HG02642 (cell line): ENCODE measurements around the gene ANTXR2.

Experiments
- ATAC-seq: cut with Tn5 transposase; IDR thresholded peaks from one replicate; pipeline ENCODE4 v1.9.1; 2021; ENCODE audit warnings: mild to moderate bottlenecking; ENCODE audit not compliant: unreplicated experiment, poor library complexity

The ANTXR2 gene

DNA sequence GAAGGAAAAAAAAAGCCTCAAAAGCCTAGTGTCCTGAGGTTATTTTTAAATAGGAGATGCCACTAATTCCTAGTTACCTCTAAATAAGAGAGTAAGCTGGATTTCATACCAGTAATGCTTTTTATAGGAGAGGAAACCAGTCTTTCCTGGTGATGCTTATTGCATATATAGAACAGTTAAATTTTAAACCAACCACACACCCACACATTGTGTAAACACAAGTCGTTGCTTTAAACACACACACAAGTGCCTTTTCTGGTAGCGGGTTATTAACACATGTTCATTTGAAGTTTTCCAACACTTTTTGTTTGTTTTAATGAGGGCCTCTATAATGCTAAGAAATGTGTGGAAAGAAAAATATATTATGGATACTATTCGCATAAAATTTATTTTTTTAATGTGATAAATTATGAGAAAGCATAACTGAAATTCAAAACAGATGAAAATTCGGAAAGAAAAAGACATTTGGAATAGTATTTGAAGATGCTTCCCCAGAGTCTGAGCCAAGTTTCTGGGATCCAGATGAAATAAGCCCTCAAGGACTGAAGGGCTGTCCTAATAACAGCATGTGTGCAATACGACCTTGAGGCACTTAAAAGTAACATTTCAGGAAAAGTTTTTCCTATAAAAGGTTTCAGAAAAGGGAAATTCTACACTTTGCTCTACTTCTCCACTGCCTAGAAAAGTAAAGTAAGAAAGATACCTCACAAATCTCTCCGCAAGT lies 2.0 kb downstream of the ANTXR2 start:
- no peak for ATAC-seq

DNA sequence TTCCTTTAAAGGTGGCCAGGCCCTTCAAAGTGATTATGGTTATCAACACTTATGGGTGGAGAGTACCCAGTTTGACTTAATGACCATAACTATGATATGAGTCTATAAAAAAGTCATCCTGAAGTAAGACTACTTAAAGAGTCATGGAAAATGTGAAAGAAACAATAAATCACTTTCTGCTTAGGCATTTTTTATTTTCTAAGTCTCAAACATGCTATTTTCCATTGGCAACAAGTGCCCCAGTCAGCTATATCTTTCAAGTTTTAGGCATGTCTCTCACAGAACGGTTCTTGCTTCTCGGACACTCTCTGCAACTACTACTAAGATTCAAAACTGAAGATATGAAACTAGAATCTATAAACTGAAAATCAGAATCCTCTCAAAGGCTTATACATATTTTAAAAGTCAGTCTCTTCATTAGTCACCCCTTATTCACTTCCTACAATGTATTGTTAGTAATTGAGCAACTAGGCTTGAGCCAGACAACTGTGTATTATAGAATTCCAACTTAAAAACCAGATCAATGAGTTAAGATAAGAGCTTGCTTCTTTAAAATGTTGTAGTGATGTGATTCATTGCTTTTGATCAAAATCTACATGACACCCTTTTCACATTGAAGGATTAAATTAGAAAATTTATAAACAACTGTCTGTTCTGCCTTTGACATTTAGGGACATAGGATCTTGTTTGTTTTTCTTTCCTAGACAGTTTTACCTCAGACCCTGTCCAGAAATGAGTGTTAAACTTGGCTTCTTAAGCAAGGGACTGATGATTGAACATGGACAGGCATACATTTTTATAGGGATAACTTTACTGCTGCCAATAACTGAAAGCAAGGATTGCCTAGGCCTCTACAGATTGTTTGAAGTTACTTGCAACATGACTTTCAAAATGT lies 2.9 kb downstream of the ANTXR2 start:
- ATAC-seq = no peak

DNA sequence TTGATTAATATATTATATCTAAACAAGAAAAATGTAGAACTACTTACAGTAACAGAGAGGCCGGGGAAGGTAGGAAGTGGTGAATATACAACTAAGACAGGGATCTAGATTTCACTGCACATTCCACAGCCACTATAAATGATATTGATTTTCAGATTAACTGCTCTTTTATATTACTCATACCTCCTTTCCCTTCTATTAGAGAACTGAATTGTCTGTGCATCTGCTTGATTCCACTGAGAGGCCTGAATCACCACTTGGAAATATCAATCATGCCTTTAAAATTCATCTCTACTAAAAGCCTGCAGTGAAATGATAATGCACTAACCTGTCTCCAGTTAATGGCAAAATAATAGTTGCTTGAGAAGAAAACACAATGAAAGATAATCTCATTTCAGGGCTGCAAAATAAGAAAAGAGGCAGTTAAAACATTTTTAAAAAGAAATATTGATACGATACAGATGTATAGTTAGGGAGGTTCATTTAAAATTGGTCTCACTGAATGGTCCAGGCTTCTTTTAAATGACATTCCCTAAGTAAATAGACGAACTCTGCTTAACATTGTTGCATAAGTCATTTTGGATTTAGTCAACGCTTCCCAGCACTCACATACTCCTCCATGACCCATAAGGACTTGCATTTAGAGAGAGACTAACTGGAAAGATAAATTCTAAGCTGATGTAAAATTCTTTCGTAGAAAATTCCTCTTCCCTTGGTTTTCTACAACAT lies 3.8 kb downstream of the ANTXR2 start:
- ATAC-seq = no peak

GRCh38 chr4:80065601-80066000 lies 7.4 kb downstream of the ANTXR2 start:
- ATAC-seq = no peak

- ATAC-seq = no peak
Observed at GRCh38 chr4:80062527-80062926, 10.5 kb downstream of the ANTXR2 start.

DNA sequence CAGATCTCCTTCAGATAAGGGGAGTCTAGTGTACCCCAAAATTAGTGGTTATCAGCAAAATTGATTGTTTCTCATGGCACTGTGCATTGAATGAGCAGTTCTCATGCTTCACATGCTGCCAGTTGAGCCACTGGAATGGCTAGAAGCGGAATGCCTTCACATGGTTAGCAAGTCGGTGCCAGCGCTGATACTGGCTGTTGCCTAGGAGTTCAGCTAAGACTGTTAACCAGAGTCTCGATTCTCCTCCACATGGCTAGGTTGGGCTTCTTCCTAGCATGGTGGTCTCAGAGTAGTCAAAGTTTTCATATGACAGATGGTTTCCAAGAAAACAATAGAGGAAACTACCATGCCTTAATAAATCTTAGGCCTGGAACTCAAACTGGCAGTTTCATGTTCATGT lies 12.2 kb downstream of the ANTXR2 start:
- no peak for ATAC-seq

DNA sequence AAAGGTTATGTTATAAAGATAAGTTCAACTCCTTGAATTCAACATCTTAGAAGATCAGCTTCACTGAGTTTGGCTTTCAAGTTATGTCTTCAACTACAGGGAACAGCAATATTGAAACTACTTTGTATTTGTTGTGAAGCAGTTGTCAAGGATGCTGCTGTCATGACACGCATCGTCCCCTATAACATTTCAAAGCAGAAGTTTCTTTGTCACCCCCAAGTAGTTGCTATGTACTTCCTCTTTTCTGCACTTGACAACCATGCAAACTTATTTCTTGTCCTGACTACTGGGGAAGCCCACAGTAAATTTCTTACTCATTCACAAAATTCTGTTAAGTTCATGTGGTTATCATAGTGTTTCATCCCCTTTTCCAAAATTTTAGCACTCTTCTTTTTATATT lies 14.3 kb downstream of the ANTXR2 start:
- ATAC-seq = peak; percentile 100

DNA sequence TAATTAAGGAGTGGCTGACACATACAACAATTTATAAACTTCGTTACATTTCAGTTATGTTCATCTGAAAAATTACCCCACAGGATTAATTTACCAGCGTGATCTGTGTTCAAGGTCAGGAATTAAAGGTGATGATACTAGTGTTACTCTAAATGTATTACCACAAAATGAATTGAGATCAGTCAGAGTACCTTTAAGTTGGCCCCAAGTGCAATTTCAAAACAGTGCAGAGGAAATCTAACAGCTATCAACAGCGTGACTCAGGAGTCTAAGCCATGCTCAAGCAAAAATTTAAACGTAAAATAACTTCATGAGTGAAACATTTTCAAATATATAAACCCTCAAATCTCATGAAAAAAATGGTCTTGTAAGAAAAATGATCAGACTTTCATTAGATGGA lies 18.7 kb downstream of the ANTXR2 start:
- ATAC-seq = no peak

- ATAC-seq = no peak
Observed at GRCh38 chr4:80053140-80053910, 19.7 kb downstream of the ANTXR2 start.

GRCh38 chr4:80049813-80050534 lies 23.1 kb downstream of the ANTXR2 start:
- no peak for ATAC-seq

DNA sequence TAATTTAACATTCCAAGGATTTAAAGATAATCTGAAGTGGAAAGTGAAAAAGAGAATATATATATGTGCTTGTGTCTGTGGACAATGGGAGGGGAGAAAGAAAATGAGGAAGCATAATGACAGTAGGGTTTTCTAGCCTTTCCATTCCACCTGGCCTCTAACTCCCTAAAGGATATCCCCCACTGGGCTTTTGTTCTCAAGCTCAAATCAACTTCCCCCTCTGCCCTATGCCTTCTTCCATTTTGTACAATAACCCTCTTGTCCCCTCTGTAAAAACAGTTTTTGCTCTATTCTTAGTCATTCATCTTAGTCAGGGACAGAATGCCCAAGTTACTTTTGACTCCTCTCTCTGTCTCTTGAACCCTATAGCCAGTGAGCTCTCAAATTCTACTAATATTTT lies 23.6 kb downstream of the ANTXR2 start:
- ATAC-seq = no peak

GRCh38 chr4:80045786-80046185 lies 27.2 kb downstream of the ANTXR2 start:
- ATAC-seq = no peak

- no peak for ATAC-seq
Observed at GRCh38 chr4:80043541-80043940, 29.5 kb downstream of the ANTXR2 start.

- ATAC-seq = no peak
Observed at GRCh38 chr4:80042821-80043220, 30.2 kb downstream of the ANTXR2 start.

DNA sequence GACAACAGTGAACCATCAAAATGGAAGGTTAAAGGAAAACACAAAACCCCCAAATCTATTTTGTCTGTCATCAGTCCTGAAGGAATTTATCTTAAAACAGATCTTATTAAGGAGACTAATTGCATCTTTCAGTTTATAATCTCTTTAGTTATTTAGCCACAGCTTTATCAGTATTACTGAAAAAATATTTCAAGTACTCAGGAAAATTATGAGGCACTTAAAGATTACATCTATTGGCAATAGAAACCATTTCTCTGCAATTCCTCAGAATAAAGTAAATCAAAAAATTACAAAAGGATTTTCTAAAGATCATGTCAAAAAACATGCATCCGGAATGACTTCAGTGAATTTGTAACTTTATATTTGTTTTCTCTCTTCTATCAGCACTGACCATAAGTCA lies 35.2 kb downstream of the ANTXR2 start:
- ATAC-seq = no peak

- no peak for ATAC-seq
Observed at GRCh38 chr4:80036949-80037685, 35.9 kb downstream of the ANTXR2 start.

- ATAC-seq = no peak
Observed at GRCh38 chr4:80036306-80036705, 36.7 kb downstream of the ANTXR2 start.

- ATAC-seq = no peak
Observed at GRCh38 chr4:80035336-80035735, 37.7 kb downstream of the ANTXR2 start.

- ATAC-seq = no peak
Observed at GRCh38 chr4:80033581-80033980, 39.4 kb downstream of the ANTXR2 start.
